NB4 (cell line): ENCODE measurements around the gene OSBPL7.

Experiments used
- MAX ChIP-seq: IDR thresholded peaks from 2 replicates; pipeline ENCODE4 v1.6.1; 2011; ENCODE audit warnings: low read depth, low read length
- MYC ChIP-seq: IDR thresholded peaks from 2 replicates; pipeline ENCODE4 v1.6.1; 2011; ENCODE audit warnings: low read depth, low read length
- POLR2A ChIP-seq: IDR thresholded peaks from 2 replicates; pipeline ENCODE4 v1.6.1; 2011; ENCODE audit warnings: mild to moderate bottlenecking; ENCODE audit not compliant: insufficient read length; ENCODE audit errors: extremely low read depth
- TF ChIP-seq, protein P1 (sequence below): IDR thresholded peaks from one replicate; pipeline ENCODE4 v1.5.1; 2012; ENCODE audit warnings: low read depth, low read length

GRCh38 chr17:47806913-47807255 lies 14.7 kb downstream of the OSBPL7 start:
- no peak for TF ChIP-seq POLR2A
- TF ChIP-seq, protein P1, sequence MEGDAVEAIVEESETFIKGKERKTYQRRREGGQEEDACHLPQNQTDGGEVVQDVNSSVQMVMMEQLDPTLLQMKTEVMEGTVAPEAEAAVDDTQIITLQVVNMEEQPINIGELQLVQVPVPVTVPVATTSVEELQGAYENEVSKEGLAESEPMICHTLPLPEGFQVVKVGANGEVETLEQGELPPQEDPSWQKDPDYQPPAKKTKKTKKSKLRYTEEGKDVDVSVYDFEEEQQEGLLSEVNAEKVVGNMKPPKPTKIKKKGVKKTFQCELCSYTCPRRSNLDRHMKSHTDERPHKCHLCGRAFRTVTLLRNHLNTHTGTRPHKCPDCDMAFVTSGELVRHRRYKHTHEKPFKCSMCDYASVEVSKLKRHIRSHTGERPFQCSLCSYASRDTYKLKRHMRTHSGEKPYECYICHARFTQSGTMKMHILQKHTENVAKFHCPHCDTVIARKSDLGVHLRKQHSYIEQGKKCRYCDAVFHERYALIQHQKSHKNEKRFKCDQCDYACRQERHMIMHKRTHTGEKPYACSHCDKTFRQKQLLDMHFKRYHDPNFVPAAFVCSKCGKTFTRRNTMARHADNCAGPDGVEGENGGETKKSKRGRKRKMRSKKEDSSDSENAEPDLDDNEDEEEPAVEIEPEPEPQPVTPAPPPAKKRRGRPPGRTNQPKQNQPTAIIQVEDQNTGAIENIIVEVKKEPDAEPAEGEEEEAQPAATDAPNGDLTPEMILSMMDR, result no peak
- TF ChIP-seq MAX, result no peak
- TF ChIP-seq MYC, result no peak
